Coronary artery (tissue), 2 donors: ENCODE measurements around the gene RNF31.

ENCODE experiments used
- DNase-seq: peaks from one replicate; pipeline ENCODE4 v3.0.0-alpha.2; 2017; ENCODE audit warnings: low spot score
- H3K27ac ChIP-seq, 2 donors: fragments of 200-600 bp; sonication (generic); one replicate each; pipeline ENCODE4 v1.5.1; 2016 to 2019
- H3K4me3 ChIP-seq: fragments of 200-600 bp; sonication (generic); 2 replicates; pipeline ENCODE4 v1.5.1; 2016; ENCODE audit warnings: mild to moderate bottlenecking, moderate library complexity
- CTCF ChIP-seq: fragments of 200-600 bp; sonication (generic); IDR thresholded peaks from one replicate; pipeline ENCODE4 v1.5.1; 2019; ENCODE audit warnings: antibody characterized with exemption

The RNF31 gene

GRCh38 chr14:24146978-24147760 is at the start of gene RNF31:
Gene RNF31, plus strand, starts transcription at chr14:24147498. Its CDS starts 201 bp downstream, at chr14:24147699.
- DNase-seq: peak; percentile 98
- Histone ChIP-seq H3K4me3 (peak within 1 kb of the TSS; percentile 84), H3K27ac (peak within 1 kb of the TSS; percentile 77 to 98)
- no peak for TF ChIP-seq CTCF

GRCh38 chr14:24098229-24098926 is 48.9 kb upstream of the RNF31 start:
- Histone ChIP-seq H3K27ac (no peak overlapping the region), H3K4me3 (no peak overlapping the region)
- no peak for DNase-seq
- TF ChIP-seq CTCF: no peak

GRCh38 chr14:24098927-24099813 is 48.1 kb upstream of the RNF31 start:
- no peak overlapping the region for H3K27ac ChIP-seq
- no peak for DNase-seq
- H3K4me3 ChIP-seq: no peak overlapping the region
- no peak for TF ChIP-seq CTCF

GRCh38 chr14:24100197-24100981 is 46.9 kb upstream of the RNF31 start:
- Histone ChIP-seq H3K27ac (no peak overlapping the region), H3K4me3 (no peak overlapping the region)
- TF ChIP-seq CTCF: no peak
- DNase-seq: no peak

DNA sequence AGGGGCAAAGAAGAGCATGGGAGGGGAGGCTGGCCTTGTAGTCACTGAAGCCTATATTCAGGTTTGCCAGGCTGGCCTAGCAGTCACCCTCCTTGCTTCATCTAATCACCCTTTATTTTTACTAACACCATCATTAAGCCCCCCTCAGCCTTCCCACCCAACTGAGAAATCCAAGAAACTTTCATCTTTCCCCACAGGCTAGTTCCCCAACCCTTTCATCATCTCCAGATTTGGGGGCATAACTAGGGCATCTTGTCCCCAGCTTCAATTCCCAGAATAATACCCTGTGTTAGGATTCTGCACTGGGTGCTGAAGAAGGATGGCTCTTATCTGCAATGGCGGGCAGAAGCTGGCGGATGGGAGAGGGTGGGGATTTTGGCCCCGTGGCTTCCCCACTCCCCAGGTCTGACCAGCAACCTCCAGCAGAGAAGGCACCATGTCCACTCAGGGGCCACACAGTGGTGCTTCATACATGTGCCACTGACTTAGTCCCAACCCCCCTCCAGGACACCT is 46.3 kb upstream of the RNF31 start:
- Histone ChIP-seq H3K4me3 (no peak overlapping the region), H3K27ac (no peak overlapping the region)
- no peak for TF ChIP-seq CTCF
- DNase-seq: no peak

GRCh38 chr14:24102357-24103048 is 44.8 kb upstream of the RNF31 start:
- no peak for TF ChIP-seq CTCF
- Histone ChIP-seq H3K27ac (no peak overlapping the region), H3K4me3 (no peak overlapping the region)
- no peak for DNase-seq
